HEK293 (cell line): Measurements from ENCODE around the gene GHDC.
"Not testable (repeated sequence)": the region's sequence is repeated elsewhere in the genome, so short reads cannot be mapped to it uniquely, and the experiment has no call there.

Experiments used
- BCL11A ChIP-seq: fragments of 450-650 bp; formaldehyde crosslinking; IDR thresholded peaks from 2 replicates; pipeline ENCODE4 v1.5.1; 2016; ENCODE audit warnings: low read depth, missing biosample characterization, missing genetic modification characterization
- KLF8 ChIP-seq: fragments of 450-650 bp; formaldehyde crosslinking; IDR thresholded peaks from 2 replicates; pipeline ENCODE4 v1.5.1; 2016; ENCODE audit warnings: missing biosample characterization, missing genetic modification characterization
- ZBTB44 ChIP-seq: fragments of 450-650 bp; IDR thresholded peaks from 2 replicates; pipeline ENCODE4 v1.5.1; 2018; ENCODE audit warnings: missing biosample characterization, mild to moderate bottlenecking, missing genetic modification characterization
- ZFP69B ChIP-seq: fragments of 450-650 bp; formaldehyde crosslinking; IDR thresholded peaks from 2 replicates; pipeline ENCODE4 v1.5.1; 2016; ENCODE audit warnings: missing biosample characterization, missing genetic modification characterization
- ZNF140 ChIP-seq: fragments of 450-650 bp; formaldehyde crosslinking; IDR thresholded peaks from 2 replicates; pipeline ENCODE4 v1.5.1; 2016; ENCODE audit warnings: missing biosample characterization, missing genetic modification characterization
- ZNF155 ChIP-seq: fragments of 450-650 bp; formaldehyde crosslinking; IDR thresholded peaks from 2 replicates; pipeline ENCODE4 v1.5.1; 2016; ENCODE audit warnings: missing biosample characterization, missing genetic modification characterization
- ZNF274 ChIP-seq, 2 experiments: fragments of 200-500 bp in 1 of 2; fragments of 450-650 bp in 1 of 2; sonication (Bioruptor generic) in 1 of 2; formaldehyde crosslinking in 1 of 2; IDR thresholded peaks; 2 replicates each; pipeline versions ENCODE4 v1.5.1 to v1.6.1; 2014 to 2016; ENCODE audit warnings: borderline replicate concordance in 1 of 2, inconsistent platforms in 1 of 2, low read length in 1 of 2, missing biosample characterization in 1 of 2, missing genetic modification characterization in 1 of 2
- ZNF560 ChIP-seq: fragments of 450-650 bp; formaldehyde crosslinking; IDR thresholded peaks from 2 replicates; pipeline ENCODE4 v1.5.1; 2017; ENCODE audit warnings: missing biosample characterization, missing genetic modification characterization, borderline replicate concordance
- TF ChIP-seq, protein P1 (sequence below): IDR thresholded peaks from 2 replicates; pipeline ENCODE4 v1.6.1; 2011; ENCODE audit warnings: mild to moderate bottlenecking, low read depth, low read length, borderline replicate concordance
- TF ChIP-seq, protein P2 (sequence below): fragments of 450-650 bp; formaldehyde crosslinking; IDR thresholded peaks from 2 replicates; pipeline ENCODE4 v1.5.1; 2016; ENCODE audit warnings: missing biosample characterization, missing genetic modification characterization

- TF ChIP-seq, protein P1, sequence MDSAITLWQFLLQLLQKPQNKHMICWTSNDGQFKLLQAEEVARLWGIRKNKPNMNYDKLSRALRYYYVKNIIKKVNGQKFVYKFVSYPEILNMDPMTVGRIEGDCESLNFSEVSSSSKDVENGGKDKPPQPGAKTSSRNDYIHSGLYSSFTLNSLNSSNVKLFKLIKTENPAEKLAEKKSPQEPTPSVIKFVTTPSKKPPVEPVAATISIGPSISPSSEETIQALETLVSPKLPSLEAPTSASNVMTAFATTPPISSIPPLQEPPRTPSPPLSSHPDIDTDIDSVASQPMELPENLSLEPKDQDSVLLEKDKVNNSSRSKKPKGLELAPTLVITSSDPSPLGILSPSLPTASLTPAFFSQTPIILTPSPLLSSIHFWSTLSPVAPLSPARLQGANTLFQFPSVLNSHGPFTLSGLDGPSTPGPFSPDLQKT: not testable (repeated sequence)
- not testable (repeated sequence) for TF ChIP-seq ZNF560 (tag by site-specific recombination); KLF8 (tag by site-specific recombination); ZBTB44 (tag by site-specific recombination); ZNF155 (tag by site-specific recombination); ZNF274 (IDR thresholded peaks at IDR 0.05; ENCODE audit: low read length); ZNF274 (tag by site-specific recombination; IDR thresholded peaks at IDR 0.05; ENCODE audit: borderline replicate concordance); ZFP69B (tag by site-specific recombination); ZNF140 (tag by site-specific recombination); BCL11A (tag by site-specific recombination)
- TF ChIP-seq, protein P2, sequence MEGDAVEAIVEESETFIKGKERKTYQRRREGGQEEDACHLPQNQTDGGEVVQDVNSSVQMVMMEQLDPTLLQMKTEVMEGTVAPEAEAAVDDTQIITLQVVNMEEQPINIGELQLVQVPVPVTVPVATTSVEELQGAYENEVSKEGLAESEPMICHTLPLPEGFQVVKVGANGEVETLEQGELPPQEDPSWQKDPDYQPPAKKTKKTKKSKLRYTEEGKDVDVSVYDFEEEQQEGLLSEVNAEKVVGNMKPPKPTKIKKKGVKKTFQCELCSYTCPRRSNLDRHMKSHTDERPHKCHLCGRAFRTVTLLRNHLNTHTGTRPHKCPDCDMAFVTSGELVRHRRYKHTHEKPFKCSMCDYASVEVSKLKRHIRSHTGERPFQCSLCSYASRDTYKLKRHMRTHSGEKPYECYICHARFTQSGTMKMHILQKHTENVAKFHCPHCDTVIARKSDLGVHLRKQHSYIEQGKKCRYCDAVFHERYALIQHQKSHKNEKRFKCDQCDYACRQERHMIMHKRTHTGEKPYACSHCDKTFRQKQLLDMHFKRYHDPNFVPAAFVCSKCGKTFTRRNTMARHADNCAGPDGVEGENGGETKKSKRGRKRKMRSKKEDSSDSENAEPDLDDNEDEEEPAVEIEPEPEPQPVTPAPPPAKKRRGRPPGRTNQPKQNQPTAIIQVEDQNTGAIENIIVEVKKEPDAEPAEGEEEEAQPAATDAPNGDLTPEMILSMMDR (tag by site-specific recombination): not testable (repeated sequence)
Observed at GRCh38 chr17:42206153-42206612, 11.9 kb upstream of the GHDC start.
